Stimulated activated CD4-positive, alpha-beta T cell treated with anti-CD3 and anti-CD28 coated beads, Interleukin-4, amount 100 ng/mL, for 24 hours (primary cell): ENCODE results near the gene YLPM1.

Source experiments
- DNase-seq: peaks from one replicate; pipeline ENCODE4 v3.0.0-alpha.2; 2020

Gene YLPM1

GRCh38 chr14:74792249-74793039, 29.3 kb downstream of the YLPM1 start:
- DNase-seq: no peak

- no peak for DNase-seq
Observed at GRCh38 chr14:74793506-74794155, 30.5 kb downstream of the YLPM1 start.

GRCh38 chr14:74794947-74795346, 31.8 kb downstream of the YLPM1 start:
- DNase-seq: no peak

GRCh38 chr14:74799765-74800164, 36.6 kb downstream of the YLPM1 start:
- DNase-seq: no peak

GRCh38 chr14:74800780-74801179, 37.7 kb downstream of the YLPM1 start:
- no peak for DNase-seq

- no peak for DNase-seq
Observed at GRCh38 chr14:74801396-74801795, 38.3 kb downstream of the YLPM1 start.

- DNase-seq: no peak
Observed at GRCh38 chr14:74804219-74804825, 41.2 kb downstream of the YLPM1 start.

GRCh38 chr14:74807853-74808545, 44.9 kb downstream of the YLPM1 start:
- no peak for DNase-seq

GRCh38 chr14:74816124-74816523, 53.0 kb downstream of the YLPM1 start:
- no peak for DNase-seq

GRCh38 chr14:74820288-74820687, 57.2 kb downstream of the YLPM1 start:
- no peak for DNase-seq

- no peak for DNase-seq
Observed at GRCh38 chr14:74821267-74821915, 58.3 kb downstream of the YLPM1 start.

- no peak for DNase-seq
Observed at GRCh38 chr14:74824997-74825396, 61.9 kb downstream of the YLPM1 start.

- no peak for DNase-seq
Observed at GRCh38 chr14:74826574-74826973, 63.5 kb downstream of the YLPM1 start.

- DNase-seq: no peak
Observed at GRCh38 chr14:74829251-74829650, 66.1 kb downstream of the YLPM1 start.

- no peak for DNase-seq
Observed at GRCh38 chr14:74832849-74833248, 69.7 kb downstream of the YLPM1 start.

GRCh38 chr14:74834692-74835392, 71.7 kb downstream of the YLPM1 start:
- DNase-seq: no peak

- no peak for DNase-seq
Observed at GRCh38 chr14:74835645-74836250, 72.6 kb downstream of the YLPM1 start.

GRCh38 chr14:74836251-74836960, 73.3 kb downstream of the YLPM1 start:
- no peak for DNase-seq

- DNase-seq: no peak
Observed at GRCh38 chr14:74838166-74838565, 75.0 kb downstream of the YLPM1 start.

- DNase-seq: no peak
Observed at GRCh38 chr14:74840603-74841030, 77.5 kb downstream of the YLPM1 start.
